HepG2 (cell line): Measurements from ENCODE around the gene SSC4D. TPM values are rescaled to one million over a fixed set of nuclear protein-coding genes. Genes with fewer than 3 reads are reported as not detected.
A peak's percentile ranks its signal among the peaks of the same experiment; 100 is the strongest.

Source experiments
- CEBPG ChIP-seq: IDR thresholded peaks from 2 replicates; pipeline ENCODE4 v1.6.1; 2016
- EED ChIP-seq: sonication (generic); formaldehyde crosslinking; IDR thresholded peaks from 2 replicates; pipeline ENCODE4 v1.5.0; 2020; ENCODE audit warnings: mild to moderate bottlenecking, missing genetic modification reagents
- MLXIP ChIP-seq: sonication (generic); formaldehyde crosslinking; IDR thresholded peaks from 2 replicates; pipeline ENCODE4 v1.9.0; 2021; ENCODE audit warnings: missing genetic modification reagents, borderline replicate concordance
- SKIL ChIP-seq: sonication (generic); formaldehyde crosslinking; IDR thresholded peaks from 2 replicates; pipeline ENCODE4 v1.8.0; 2022; ENCODE audit warnings: missing genetic modification reagents, mild to moderate bottlenecking, moderate library complexity, borderline replicate concordance
- SOX13 ChIP-seq, 3 experiments: fragments of 450-650 bp in 1 of 3; sonication (generic) in 1 of 3; formaldehyde crosslinking in 1 of 3; IDR thresholded peaks in 2 of 3; conservative IDR thresholded peaks in 1 of 3; 2 replicates each; pipeline versions ENCODE4 v1.5.0 to v1.6.1; 2016 to 2020; ENCODE audit warnings: antibody characterized with exemption in 1 of 3, mild to moderate bottlenecking in 1 of 3, missing compliant biosample characterization in 1 of 3, missing genetic modification reagents in 1 of 3, moderate library complexity in 1 of 3
- ZNF18 ChIP-seq: sonication (generic); formaldehyde crosslinking; IDR thresholded peaks from 2 replicates; pipeline ENCODE4 v1.8.0; 2022; ENCODE audit warnings: mild to moderate bottlenecking, missing genetic modification reagents; ENCODE audit not compliant: insufficient replicate concordance
- polyA plus RNA-seq, 8 experiments: library from polyadenylated mRNA; depleted of rRNA in 3 of 8; stranded (reverse) in 7 of 8; unstranded in 1 of 8; fragments of >200 nt; fragmentation: Illumina TruSeq in 4 of 8; extraction: Trizol in 4 of 8; gene quantifications; 2 replicates each; pipeline versions ENCODE4 v1.2.1 to v1.2.3, GENCODE V29; 2011 to 2016; ENCODE audit warnings: low read depth in 4 of 8, missing spikeins in 1 of 8, mixed read lengths in 1 of 8; ENCODE audit not compliant: insufficient read depth in 1 of 8
- total RNA-seq, 5 experiments: library from RNA; depleted of rRNA; stranded (reverse); fragments of >200 nt; fragmentation: Illumina TruSeq; extraction: Trizol; gene quantifications; 2 replicates each; pipeline ENCODE4 v1.2.3, GENCODE V29; 2016; ENCODE audit warnings: low read depth in 1 of 5
- TF ChIP-seq, protein P1 (sequence below): sonication (generic); formaldehyde crosslinking; IDR thresholded peaks from 2 replicates; pipeline ENCODE4 v1.5.1; 2020; ENCODE audit warnings: mild to moderate bottlenecking, missing genetic modification reagents, moderate library complexity
- TF ChIP-seq, protein P2 (sequence below): sonication (generic); formaldehyde crosslinking; IDR thresholded peaks from 2 replicates; pipeline ENCODE4 v1.9.0; 2021; ENCODE audit warnings: mild to moderate bottlenecking, missing genetic modification reagents

The SSC4D gene
- total and polyA plus RNA-seq, 2 of the 13 experiments (the other 11 are each of a cell fraction or from before 2014, with no cell fraction given): 33.3 to 63.8 TPM

GRCh38 chr7:76358481-76359110 is 50.9 kb downstream of the SSC4D start, which contains the start of gene YWHAG (continued):
- TF ChIP-seq ZNF18 (CRISPR knock-in tag) (peak; percentile 71), MLXIP (no peak; the same call in 1 of the 2 replicates), SKIL (CRISPR knock-in tag) (peak; percentile 61; the same call in 1 of the 2 replicates), EED (peak; percentile 92), SOX13 (IDR thresholded peaks at IDR 0.05) (no peak), SOX13 (CRISPR knock-in tag; conservative IDR thresholded peaks at IDR 0.05 in 1 of 2, IDR thresholded peaks at IDR 0.05 in 1 of 2) (peak in 1 of 2 experiments; percentile 9; a peak in 1 of 4 replicates), CEBPG (CRISPR knock-in tag) (no peak)
- TF ChIP-seq, protein P1, sequence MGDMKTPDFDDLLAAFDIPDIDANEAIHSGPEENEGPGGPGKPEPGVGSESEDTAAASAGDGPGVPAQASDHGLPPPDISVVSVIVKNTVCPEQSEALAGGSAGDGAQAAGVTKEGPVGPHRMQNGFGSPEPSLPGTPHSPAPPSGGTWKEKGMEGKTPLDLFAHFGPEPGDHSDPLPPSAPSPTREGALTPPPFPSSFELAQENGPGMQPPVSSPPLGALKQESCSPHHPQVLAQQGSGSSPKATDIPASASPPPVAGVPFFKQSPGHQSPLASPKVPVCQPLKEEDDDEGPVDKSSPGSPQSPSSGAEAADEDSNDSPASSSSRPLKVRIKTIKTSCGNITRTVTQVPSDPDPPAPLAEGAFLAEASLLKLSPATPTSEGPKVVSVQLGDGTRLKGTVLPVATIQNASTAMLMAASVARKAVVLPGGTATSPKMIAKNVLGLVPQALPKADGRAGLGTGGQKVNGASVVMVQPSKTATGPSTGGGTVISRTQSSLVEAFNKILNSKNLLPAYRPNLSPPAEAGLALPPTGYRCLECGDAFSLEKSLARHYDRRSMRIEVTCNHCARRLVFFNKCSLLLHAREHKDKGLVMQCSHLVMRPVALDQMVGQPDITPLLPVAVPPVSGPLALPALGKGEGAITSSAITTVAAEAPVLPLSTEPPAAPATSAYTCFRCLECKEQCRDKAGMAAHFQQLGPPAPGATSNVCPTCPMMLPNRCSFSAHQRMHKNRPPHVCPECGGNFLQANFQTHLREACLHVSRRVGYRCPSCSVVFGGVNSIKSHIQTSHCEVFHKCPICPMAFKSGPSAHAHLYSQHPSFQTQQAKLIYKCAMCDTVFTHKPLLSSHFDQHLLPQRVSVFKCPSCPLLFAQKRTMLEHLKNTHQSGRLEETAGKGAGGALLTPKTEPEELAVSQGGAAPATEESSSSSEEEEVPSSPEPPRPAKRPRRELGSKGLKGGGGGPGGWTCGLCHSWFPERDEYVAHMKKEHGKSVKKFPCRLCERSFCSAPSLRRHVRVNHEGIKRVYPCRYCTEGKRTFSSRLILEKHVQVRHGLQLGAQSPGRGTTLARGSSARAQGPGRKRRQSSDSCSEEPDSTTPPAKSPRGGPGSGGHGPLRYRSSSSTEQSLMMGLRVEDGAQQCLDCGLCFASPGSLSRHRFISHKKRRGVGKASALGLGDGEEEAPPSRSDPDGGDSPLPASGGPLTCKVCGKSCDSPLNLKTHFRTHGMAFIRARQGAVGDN (CRISPR knock-in tag): peak; percentile 80
- TF ChIP-seq, protein P2, sequence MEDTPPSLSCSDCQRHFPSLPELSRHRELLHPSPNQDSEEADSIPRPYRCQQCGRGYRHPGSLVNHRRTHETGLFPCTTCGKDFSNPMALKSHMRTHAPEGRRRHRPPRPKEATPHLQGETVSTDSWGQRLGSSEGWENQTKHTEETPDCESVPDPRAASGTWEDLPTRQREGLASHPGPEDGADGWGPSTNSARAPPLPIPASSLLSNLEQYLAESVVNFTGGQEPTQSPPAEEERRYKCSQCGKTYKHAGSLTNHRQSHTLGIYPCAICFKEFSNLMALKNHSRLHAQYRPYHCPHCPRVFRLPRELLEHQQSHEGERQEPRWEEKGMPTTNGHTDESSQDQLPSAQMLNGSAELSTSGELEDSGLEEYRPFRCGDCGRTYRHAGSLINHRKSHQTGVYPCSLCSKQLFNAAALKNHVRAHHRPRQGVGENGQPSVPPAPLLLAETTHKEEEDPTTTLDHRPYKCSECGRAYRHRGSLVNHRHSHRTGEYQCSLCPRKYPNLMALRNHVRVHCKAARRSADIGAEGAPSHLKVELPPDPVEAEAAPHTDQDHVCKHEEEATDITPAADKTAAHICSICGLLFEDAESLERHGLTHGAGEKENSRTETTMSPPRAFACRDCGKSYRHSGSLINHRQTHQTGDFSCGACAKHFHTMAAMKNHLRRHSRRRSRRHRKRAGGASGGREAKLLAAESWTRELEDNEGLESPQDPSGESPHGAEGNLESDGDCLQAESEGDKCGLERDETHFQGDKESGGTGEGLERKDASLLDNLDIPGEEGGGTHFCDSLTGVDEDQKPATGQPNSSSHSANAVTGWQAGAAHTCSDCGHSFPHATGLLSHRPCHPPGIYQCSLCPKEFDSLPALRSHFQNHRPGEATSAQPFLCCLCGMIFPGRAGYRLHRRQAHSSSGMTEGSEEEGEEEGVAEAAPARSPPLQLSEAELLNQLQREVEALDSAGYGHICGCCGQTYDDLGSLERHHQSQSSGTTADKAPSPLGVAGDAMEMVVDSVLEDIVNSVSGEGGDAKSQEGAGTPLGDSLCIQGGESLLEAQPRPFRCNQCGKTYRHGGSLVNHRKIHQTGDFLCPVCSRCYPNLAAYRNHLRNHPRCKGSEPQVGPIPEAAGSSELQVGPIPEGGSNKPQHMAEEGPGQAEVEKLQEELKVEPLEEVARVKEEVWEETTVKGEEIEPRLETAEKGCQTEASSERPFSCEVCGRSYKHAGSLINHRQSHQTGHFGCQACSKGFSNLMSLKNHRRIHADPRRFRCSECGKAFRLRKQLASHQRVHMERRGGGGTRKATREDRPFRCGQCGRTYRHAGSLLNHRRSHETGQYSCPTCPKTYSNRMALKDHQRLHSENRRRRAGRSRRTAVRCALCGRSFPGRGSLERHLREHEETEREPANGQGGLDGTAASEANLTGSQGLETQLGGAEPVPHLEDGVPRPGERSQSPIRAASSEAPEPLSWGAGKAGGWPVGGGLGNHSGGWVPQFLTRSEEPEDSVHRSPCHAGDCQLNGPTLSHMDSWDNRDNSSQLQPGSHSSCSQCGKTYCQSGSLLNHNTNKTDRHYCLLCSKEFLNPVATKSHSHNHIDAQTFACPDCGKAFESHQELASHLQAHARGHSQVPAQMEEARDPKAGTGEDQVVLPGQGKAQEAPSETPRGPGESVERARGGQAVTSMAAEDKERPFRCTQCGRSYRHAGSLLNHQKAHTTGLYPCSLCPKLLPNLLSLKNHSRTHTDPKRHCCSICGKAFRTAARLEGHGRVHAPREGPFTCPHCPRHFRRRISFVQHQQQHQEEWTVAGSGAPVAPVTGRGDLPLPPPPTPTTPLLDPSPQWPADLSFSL: no peak
